UCSD-AML1 (cell line): ENCODE measurements around the gene MYL6B.

ENCODE experiments used
- DNase-seq: peaks from one replicate; lab custom pipeline; 2025; ENCODE audit not compliant: unreplicated experiment; lab: John Stamatoyannopoulos, UW

MYL6B gene

GRCh38 chr12:56204275-56204674 lies 51.9 kb downstream of the MYL6B start:
- no peak for DNase-seq

DNA sequence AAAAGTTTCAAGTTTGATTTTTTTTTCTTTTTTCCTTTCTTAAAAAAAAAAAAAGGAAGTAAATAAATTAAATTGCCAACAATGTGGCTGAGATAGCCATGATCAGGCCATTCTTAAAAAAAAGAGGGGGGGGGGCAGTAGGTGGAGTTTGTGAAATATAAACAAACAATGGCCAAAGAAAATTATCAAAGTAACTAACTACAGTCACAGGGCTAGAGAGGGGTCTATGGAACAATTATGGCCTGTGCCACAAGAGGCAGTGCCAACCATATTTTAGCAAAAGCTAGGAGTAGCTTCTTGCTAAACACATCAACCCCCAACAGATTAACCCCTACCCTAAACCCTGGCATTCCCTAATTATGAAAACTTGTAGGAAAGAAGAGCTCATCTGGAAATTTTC lies 53.1 kb downstream of the MYL6B start:
- no peak for DNase-seq

- peak; percentile 42 for DNase-seq
Measured at GRCh38 chr12:56206452-56207166, 54.2 kb downstream of the MYL6B start.
